ENCODE measurements around the gene RALGAPA1. TPM values are rescaled to one million over a fixed set of nuclear protein-coding genes. Genes with fewer than 3 reads are reported as not detected.
A peak's percentile ranks its signal among the peaks of the same experiment; 100 is the strongest.

The RALGAPA1 gene
- total and polyA plus RNA-seq, 9 of the 15 experiments (the other 6 are each of a cell fraction or from before 2014, with no cell fraction given): 2.5 to 16.3 (median 6.2) TPM

DNA sequence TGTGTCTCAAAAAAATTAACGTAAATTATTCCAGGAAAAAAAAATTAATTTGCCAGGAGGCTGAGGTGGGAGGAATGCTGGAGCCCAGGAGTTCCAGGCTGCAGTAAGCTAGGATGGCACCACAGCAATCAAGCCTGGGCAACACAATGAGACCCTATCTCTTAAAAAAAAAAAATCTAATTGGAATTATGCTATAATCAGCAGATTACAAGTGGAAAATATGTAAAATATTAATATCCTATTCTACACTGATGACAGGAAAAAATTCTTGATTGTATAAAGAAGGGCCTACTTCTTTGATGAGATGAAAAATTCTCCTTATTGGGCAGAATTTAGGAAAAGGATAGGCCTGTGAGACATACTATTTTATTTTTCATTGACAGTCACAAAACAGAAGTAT, 114.0 kb downstream of the RALGAPA1 start:
- FAIRE-seq (no peak), DNase-seq (ENCODE audit: extremely low read depth in 1 of 4, low spot score in 3 of 4) (no peak), ATAC-seq (no peak)
- Histone ChIP-seq H3K4me1 (replicated peaks in 1 of 2; ENCODE audit: control insufficient read depth in 2 of 2, insufficient read depth in 2 of 2, low read length in 2 of 2) (no peaks in the 10 kb centered on the region), H3K9me3 (replicated peaks; ENCODE audit: control insufficient read depth, insufficient read depth, low read depth, low read length) (no peaks in the 10 kb centered on the region), H3K79me2 (ENCODE audit: control insufficient read depth, insufficient read depth, low read length) (no peaks in the 10 kb centered on the region), H3K36me3 (ENCODE audit: control insufficient read depth, insufficient read depth, low read length) (no peaks in the 10 kb centered on the region), H3K4me2 (ENCODE audit: insufficient read depth, low read length) (no peak overlapping the region), H2AFZ (ENCODE audit: low read depth, low read length) (no peak overlapping the region), H4K20me1 (replicated peaks; ENCODE audit: control insufficient read depth, insufficient read depth, low read length) (no peaks in the 10 kb centered on the region), H3K9ac (ENCODE audit: insufficient read depth in 1 of 2, low read depth in 2 of 2, low read length in 2 of 2) (no peak overlapping the region), H3K27me3 (ENCODE audit: control insufficient read depth in 2 of 2, insufficient read depth in 2 of 2, low read length in 2 of 2) (no peaks in the 10 kb centered on the region), H3K27ac (ENCODE audit: extremely low read depth, low read depth, low read length) (no peak overlapping the region), H3K4me3 (no peak overlapping the region), H3K9me1 (ENCODE audit: control insufficient read depth, insufficient read depth, low read length) (no peaks in the 10 kb centered on the region)
- in situ Hi-C loops (cut with MboI): loop anchor here (10.0 kb wide), 1 partner anchor 460 kb away; no protein-coding TSS in a partner anchor
- TF ChIP-seq ZNF316 (IDR thresholded peaks at IDR 0.05): peak; percentile 28; the same call in 1 of the 2 replicates
- no peak for TF ChIP-seq NCOR1 (IDR thresholded peaks at IDR 0.05)
- ChIA-PET CTCF (ENCODE audit: low intra/inter-chr PET ratio) (no interaction called here), POLR2A (no interaction called here)
- intact Hi-C loops (cut with micrococcal nuclease): no loop called here
- no TSS peak for BruUV-seq (replicated peaks)
- WGBS (ENCODE audit: insufficient coverage, low coverage, missing lambda C conversion rate): 22% methylated on average over 1 of the region's 1 CpG

- no peak overlapping the region for H2AFZ ChIP-seq (ENCODE audit: low read depth, low read length)
- no peaks in the 10 kb centered on the region for H3K4me1 ChIP-seq (replicated peaks in 1 of 2; ENCODE audit: control insufficient read depth in 2 of 2, insufficient read depth in 2 of 2, low read length in 2 of 2)
- no peaks in the 10 kb centered on the region for H4K20me1 ChIP-seq (replicated peaks; ENCODE audit: control insufficient read depth, insufficient read depth, low read length)
- TF ChIP-seq GATAD2B (IDR thresholded peaks at IDR 0.05; ENCODE audit: borderline replicate concordance) (no peak), THRB (CRISPR knock-in tag; conservative IDR thresholded peaks at IDR 0.05) (no peak), RBM15 (IDR thresholded peaks at IDR 0.05; ENCODE audit: insufficient read depth, low read length) (no peak), ZBTB26 (CRISPR knock-in tag; IDR thresholded peaks at IDR 0.05) (no peak), MEIS2 (IDR thresholded peaks at IDR 0.05; ENCODE audit: partially characterized antibody) (no peak), TAF9B (IDR thresholded peaks at IDR 0.05; ENCODE audit: partially characterized antibody) (no peak), FOXP4 (CRISPR knock-in tag; IDR thresholded peaks at IDR 0.05; ENCODE audit: borderline replicate concordance) (no peak), ZNF133 (CRISPR knock-in tag; IDR thresholded peaks at IDR 0.05) (no peak)
- ChIA-PET CTCF (ENCODE audit: low intra/inter-chr PET ratio) (no interaction called here), POLR2A (interaction anchor here (0.6 kb wide), 1 partner anchor 502 kb away, joined by 3 read pairs; no protein-coding TSS in a partner anchor)
- H3K9ac ChIP-seq (ENCODE audit: insufficient read depth in 1 of 2, low read depth in 2 of 2, low read length in 2 of 2): no peak overlapping the region
- H3K9me1 ChIP-seq (ENCODE audit: control insufficient read depth, insufficient read depth, low read length): no peaks in the 10 kb centered on the region
- no peaks in the 10 kb centered on the region for H3K9me3 ChIP-seq (replicated peaks; ENCODE audit: control insufficient read depth, insufficient read depth, low read depth, low read length)
- H3K27ac ChIP-seq (ENCODE audit: extremely low read depth, low read depth, low read length): no peak overlapping the region
- H3K27me3 ChIP-seq (ENCODE audit: control insufficient read depth in 2 of 2, insufficient read depth in 2 of 2, low read length in 2 of 2): no peaks in the 10 kb centered on the region
- no peaks in the 10 kb centered on the region for H3K79me2 ChIP-seq (ENCODE audit: control insufficient read depth, insufficient read depth, low read length)
- FAIRE-seq (no peak), ATAC-seq (no peak), DNase-seq (ENCODE audit: extremely low read depth in 1 of 4, low spot score in 3 of 4) (no peak)
- intact Hi-C loops (cut with micrococcal nuclease) (loop anchor here (5.0 kb wide), 4 partner anchors 128 to 547 kb away; partner anchors contain the start of gene INSM2), in situ Hi-C loops (cut with MboI) (loop anchor here (5.0 to 10.0 kb wide), 2 partner anchors 282 to 544 kb away; no protein-coding TSS in a partner anchor)
- BruUV-seq (replicated peaks): no TSS peak
- H3K4me3 ChIP-seq: no peak overlapping the region
- WGBS (ENCODE audit: insufficient coverage, low coverage, missing lambda C conversion rate): 72% methylated on average over 3 of the region's 3 CpGs
- H3K4me2 ChIP-seq (ENCODE audit: insufficient read depth, low read length): no peak overlapping the region
- no peaks in the 10 kb centered on the region for H3K36me3 ChIP-seq (ENCODE audit: control insufficient read depth, insufficient read depth, low read length)
Measured at GRCh38 chr14:35689000-35689460, 120.1 kb downstream of the RALGAPA1 start.

Data from K562 (cell line).